HEK293 (cell line): Measurements from ENCODE around the gene ACAD11.
"Not testable (repeated sequence)": the region's sequence is repeated elsewhere in the genome, so short reads cannot be mapped to it uniquely, and the experiment has no call there.

ENCODE experiments used
- CTCF ChIA-PET: fragments of 350-600 bp; formaldehyde crosslinking; extraction: SDS; loops from one replicate; lab custom pipeline; 2021; ENCODE audit warnings: antibody characterized with exemption; lab: Yijun Ruan, JAX
- POLR2A ChIA-PET: fragments of 300-600 bp; formaldehyde crosslinking; extraction: SDS; loops from one replicate; lab custom pipeline; 2020; ENCODE audit warnings: antibody characterized with exemption, inconsistent platforms; lab: Yijun Ruan, JAX
- H3K27ac ChIP-seq: fragments of 200-500 bp; sonication (Bioruptor generic); 2 replicates; pipeline ENCODE4 v1.5.1; 2014; ENCODE audit warnings: low read depth, low read length, control low read depth, inconsistent platforms; ENCODE audit errors: extremely low read depth
- H3K36me3 ChIP-seq, 2 experiments: fragments of 200-500 bp in 1 of 2; sonication (Bioruptor generic) in 1 of 2; 1 replicate in 1 of 2; 2 replicates in 1 of 2; pipeline ENCODE4 v1.5.1; 2014 to 2017; ENCODE audit warnings: inconsistent platforms in 2 of 2, low read length in 2 of 2; ENCODE audit not compliant: control insufficient read depth in 2 of 2, insufficient read depth in 1 of 2
- H3K4me1 ChIP-seq: fragments of 200-500 bp; sonication (Bioruptor generic); 2 replicates; pipeline ENCODE4 v1.5.1; 2014; ENCODE audit warnings: mild to moderate bottlenecking, low read length, inconsistent platforms; ENCODE audit not compliant: control insufficient read depth, insufficient read depth
- H3K4me3 ChIP-seq: 2 replicates; pipeline ENCODE4 v1.5.1; 2011; ENCODE audit warnings: low read depth, mild to moderate bottlenecking, control low read depth, low read length, moderate library complexity
- H3K9me3 ChIP-seq: fragments of 200-500 bp; sonication (Bioruptor generic); 2 replicates; pipeline ENCODE4 v1.5.1; 2014; ENCODE audit warnings: low read depth, low read length, inconsistent platforms; ENCODE audit not compliant: control insufficient read depth, insufficient read depth
- HOXC10 ChIP-seq: sonication (generic); formaldehyde crosslinking; IDR thresholded peaks from 2 replicates; pipeline ENCODE4 v1.8.1; 2023; ENCODE audit warnings: mild to moderate bottlenecking, missing genetic modification reagents
- KLF10 ChIP-seq: fragments of 450-650 bp; IDR thresholded peaks from 2 replicates; pipeline ENCODE4 v1.5.1; 2018; ENCODE audit warnings: missing biosample characterization, mild to moderate bottlenecking, missing genetic modification characterization
- SETDB1 ChIP-seq: IDR thresholded peaks from one replicate; pipeline ENCODE4 v1.6.1; 2017; ENCODE audit warnings: mild to moderate bottlenecking, low read length, moderate library complexity, mixed read lengths; ENCODE audit not compliant: insufficient read length
- SP2 ChIP-seq: fragments of 450-650 bp; formaldehyde crosslinking; IDR thresholded peaks from 2 replicates; pipeline ENCODE4 v1.5.1; 2016; ENCODE audit warnings: missing biosample characterization, missing genetic modification characterization
- ZBTB20 ChIP-seq: fragments of 450-650 bp; formaldehyde crosslinking; IDR thresholded peaks from 2 replicates; pipeline ENCODE4 v1.5.1; 2016; ENCODE audit warnings: missing biosample characterization, missing genetic modification characterization
- ZFP3 ChIP-seq: fragments of 450-650 bp; formaldehyde crosslinking; IDR thresholded peaks from 2 replicates; pipeline ENCODE4 v1.5.1; 2016; ENCODE audit warnings: low read depth, missing biosample characterization, missing genetic modification characterization
- ZFP69B ChIP-seq: fragments of 450-650 bp; formaldehyde crosslinking; IDR thresholded peaks from 2 replicates; pipeline ENCODE4 v1.5.1; 2016; ENCODE audit warnings: missing biosample characterization, missing genetic modification characterization
- ZIC2 ChIP-seq: fragments of 450-650 bp; formaldehyde crosslinking; IDR thresholded peaks from 2 replicates; pipeline ENCODE4 v1.5.1; 2016; ENCODE audit warnings: missing biosample characterization, missing genetic modification characterization
- ZNF146 ChIP-seq: fragments of 450-650 bp; formaldehyde crosslinking; IDR thresholded peaks from 2 replicates; pipeline ENCODE4 v1.5.1; 2016; ENCODE audit warnings: missing biosample characterization, missing genetic modification characterization
- ZNF302 ChIP-seq: fragments of 450-650 bp; formaldehyde crosslinking; IDR thresholded peaks from 2 replicates; pipeline ENCODE4 v1.5.1; 2016; ENCODE audit warnings: missing biosample characterization, missing genetic modification characterization, low read depth
- ZNF366 ChIP-seq: fragments of 450-650 bp; formaldehyde crosslinking; conservative IDR thresholded peaks from 2 replicates; pipeline ENCODE4 v1.5.1; 2016; ENCODE audit warnings: missing biosample characterization, missing genetic modification characterization
- ZNF600 ChIP-seq: fragments of 450-650 bp; formaldehyde crosslinking; IDR thresholded peaks from 2 replicates; pipeline ENCODE4 v1.5.1; 2016; ENCODE audit warnings: missing biosample characterization, missing genetic modification characterization
- ZNF654 ChIP-seq: fragments of 450-650 bp; formaldehyde crosslinking; IDR thresholded peaks from 2 replicates; pipeline ENCODE4 v1.5.1; 2016; ENCODE audit warnings: low read depth, missing biosample characterization, missing genetic modification characterization
- ZNF701 ChIP-seq: fragments of 450-650 bp; formaldehyde crosslinking; IDR thresholded peaks from 2 replicates; pipeline ENCODE4 v1.5.1; 2016; ENCODE audit warnings: missing biosample characterization, missing genetic modification characterization
- ZNF776 ChIP-seq: fragments of 450-650 bp; formaldehyde crosslinking; IDR thresholded peaks from 2 replicates; pipeline ENCODE4 v1.5.0; 2017; ENCODE audit warnings: missing biosample characterization, missing genetic modification characterization, borderline replicate concordance
- TF ChIP-seq, protein P1 (sequence below): fragments of 450-650 bp; formaldehyde crosslinking; IDR thresholded peaks from 2 replicates; pipeline ENCODE4 v1.5.1; 2017; ENCODE audit warnings: missing biosample characterization, mild to moderate bottlenecking, missing genetic modification characterization, moderate library complexity
- TF ChIP-seq, protein P2 (sequence below): fragments of 450-650 bp; IDR thresholded peaks from 2 replicates; pipeline ENCODE4 v1.5.1; 2018; ENCODE audit warnings: missing biosample characterization, mild to moderate bottlenecking, missing genetic modification characterization
- TF ChIP-seq, protein P3 (sequence below): fragments of 450-650 bp; IDR thresholded peaks from 2 replicates; pipeline ENCODE4 v1.5.1; 2018; ENCODE audit warnings: missing biosample characterization, missing genetic modification characterization

The ACAD11 gene

DNA sequence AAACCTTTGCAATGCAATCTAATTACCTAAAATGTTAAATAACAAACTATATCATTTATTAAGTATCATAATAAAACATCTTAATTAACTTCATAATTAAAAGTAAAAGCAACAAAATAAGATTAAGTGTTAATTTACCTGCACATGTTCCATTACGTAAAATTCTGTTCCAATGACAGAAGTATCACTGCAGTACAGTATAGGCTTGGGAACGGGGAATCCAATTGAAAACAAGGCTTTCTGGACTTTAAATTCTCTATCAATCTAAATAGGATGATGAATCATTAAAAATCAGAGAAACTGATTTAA, 17.1 kb downstream of the ACAD11 start:
- ChIA-PET POLR2A (no interaction called here), CTCF (interaction anchor here (0.6 to 3.1 kb wide), 9 partner anchors 15 to 402 kb away, joined by 3 to 28 read pairs (median 3); no protein-coding TSS in a partner anchor)
- no peak for TF ChIP-seq SETDB1
- TF ChIP-seq ZNF146 = no peak
- no peak for TF ChIP-seq ZNF776 (tag by site-specific recombination)
- no peak for TF ChIP-seq ZNF302
- TF ChIP-seq, protein P1, sequence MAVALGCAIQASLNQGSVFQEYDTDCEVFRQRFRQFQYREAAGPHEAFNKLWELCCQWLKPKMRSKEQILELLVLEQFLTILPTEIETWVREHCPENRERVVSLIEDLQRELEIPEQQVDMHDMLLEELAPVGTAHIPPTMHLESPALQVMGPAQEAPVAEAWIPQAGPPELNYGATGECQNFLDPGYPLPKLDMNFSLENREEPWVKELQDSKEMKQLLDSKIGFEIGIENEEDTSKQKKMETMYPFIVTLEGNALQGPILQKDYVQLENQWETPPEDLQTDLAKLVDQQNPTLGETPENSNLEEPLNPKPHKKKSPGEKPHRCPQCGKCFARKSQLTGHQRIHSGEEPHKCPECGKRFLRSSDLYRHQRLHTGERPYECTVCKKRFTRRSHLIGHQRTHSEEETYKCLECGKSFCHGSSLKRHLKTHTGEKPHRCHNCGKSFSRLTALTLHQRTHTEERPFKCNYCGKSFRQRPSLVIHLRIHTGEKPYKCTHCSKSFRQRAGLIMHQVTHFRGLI (tag by site-specific recombination) = no peak
- TF ChIP-seq ZNF654 (tag by site-specific recombination) = no peak
- no peak for TF ChIP-seq SP2 (tag by site-specific recombination)
- no peak for TF ChIP-seq ZBTB20 (tag by site-specific recombination)
- TF ChIP-seq ZFP3 (tag by site-specific recombination) = no peak
- no peak for TF ChIP-seq KLF10 (tag by site-specific recombination)
- no peak for TF ChIP-seq ZFP69B (tag by site-specific recombination)
- no peak for TF ChIP-seq HOXC10 (CRISPR knock-in tag)
- TF ChIP-seq ZNF366 (tag by site-specific recombination) = no peak
- no peak for TF ChIP-seq ZNF600 (tag by site-specific recombination)
- TF ChIP-seq ZNF701 = no peak
- H3K4me3 ChIP-seq = no peak overlapping the region
- no peaks in the 10 kb centered on the region for H3K9me3 ChIP-seq
- H3K36me3 ChIP-seq = peaks cover 0 to 25% of the 10 kb centered on the region in 2 experiments
- H3K4me1 ChIP-seq = no peaks in the 10 kb centered on the region
- H3K27ac ChIP-seq = no peak overlapping the region

GRCh38 chr3:132641837-132642538, 17.6 kb downstream of the ACAD11 start:
- Histone ChIP-seq H3K9me3 (no peaks in the 10 kb centered on the region), H3K4me1 (no peaks in the 10 kb centered on the region), H3K4me3 (no peak overlapping the region), H3K27ac (no peak overlapping the region), H3K36me3 (peaks cover 0 to 25% of the 10 kb centered on the region in 2 experiments)
- ChIA-PET POLR2A (no interaction called here), CTCF (interaction anchor here (0.5 to 3.1 kb wide), 13 partner anchors 10 to 364 kb away, joined by 3 to 28 read pairs (median 3); no protein-coding TSS in a partner anchor)
- peak; percentile 51 for TF ChIP-seq ZNF654 (tag by site-specific recombination)
- no peak for TF ChIP-seq ZIC2
- TF ChIP-seq ZNF776 (tag by site-specific recombination) = no peak
- TF ChIP-seq, protein P2, sequence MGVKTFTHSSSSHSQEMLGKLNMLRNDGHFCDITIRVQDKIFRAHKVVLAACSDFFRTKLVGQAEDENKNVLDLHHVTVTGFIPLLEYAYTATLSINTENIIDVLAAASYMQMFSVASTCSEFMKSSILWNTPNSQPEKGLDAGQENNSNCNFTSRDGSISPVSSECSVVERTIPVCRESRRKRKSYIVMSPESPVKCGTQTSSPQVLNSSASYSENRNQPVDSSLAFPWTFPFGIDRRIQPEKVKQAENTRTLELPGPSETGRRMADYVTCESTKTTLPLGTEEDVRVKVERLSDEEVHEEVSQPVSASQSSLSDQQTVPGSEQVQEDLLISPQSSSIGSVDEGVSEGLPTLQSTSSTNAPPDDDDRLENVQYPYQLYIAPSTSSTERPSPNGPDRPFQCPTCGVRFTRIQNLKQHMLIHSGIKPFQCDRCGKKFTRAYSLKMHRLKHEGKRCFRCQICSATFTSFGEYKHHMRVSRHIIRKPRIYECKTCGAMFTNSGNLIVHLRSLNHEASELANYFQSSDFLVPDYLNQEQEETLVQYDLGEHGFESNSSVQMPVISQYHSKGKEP (tag by site-specific recombination) = no peak

DNA sequence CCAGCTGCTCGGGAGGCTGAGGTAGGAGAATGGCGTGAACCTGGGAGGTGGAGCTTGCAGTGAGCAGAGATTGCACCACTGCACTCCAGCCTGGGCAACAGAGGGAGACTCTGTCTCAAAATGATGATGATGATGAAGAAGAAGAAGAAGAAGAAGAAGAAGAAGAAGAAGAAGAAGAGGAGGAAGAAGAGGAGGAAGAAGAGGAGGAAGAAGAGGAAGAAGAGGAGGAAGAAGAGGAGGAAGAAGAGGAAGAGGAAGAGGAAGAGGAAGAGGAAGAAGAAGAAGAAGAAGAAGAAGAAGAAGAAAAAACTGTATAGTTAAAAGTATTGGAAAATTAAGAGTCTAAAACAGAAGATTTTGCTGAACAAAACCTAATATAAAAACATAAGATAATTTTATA, 18.2 kb downstream of the ACAD11 start:
- H3K4me3 ChIP-seq, H3K27ac ChIP-seq, H3K4me1 ChIP-seq, POLR2A ChIA-PET: not testable (repeated sequence)
- peaks cover 0 to 29% of the 10 kb centered on the region in 2 experiments for H3K36me3 ChIP-seq
- TF ChIP-seq, protein P3, sequence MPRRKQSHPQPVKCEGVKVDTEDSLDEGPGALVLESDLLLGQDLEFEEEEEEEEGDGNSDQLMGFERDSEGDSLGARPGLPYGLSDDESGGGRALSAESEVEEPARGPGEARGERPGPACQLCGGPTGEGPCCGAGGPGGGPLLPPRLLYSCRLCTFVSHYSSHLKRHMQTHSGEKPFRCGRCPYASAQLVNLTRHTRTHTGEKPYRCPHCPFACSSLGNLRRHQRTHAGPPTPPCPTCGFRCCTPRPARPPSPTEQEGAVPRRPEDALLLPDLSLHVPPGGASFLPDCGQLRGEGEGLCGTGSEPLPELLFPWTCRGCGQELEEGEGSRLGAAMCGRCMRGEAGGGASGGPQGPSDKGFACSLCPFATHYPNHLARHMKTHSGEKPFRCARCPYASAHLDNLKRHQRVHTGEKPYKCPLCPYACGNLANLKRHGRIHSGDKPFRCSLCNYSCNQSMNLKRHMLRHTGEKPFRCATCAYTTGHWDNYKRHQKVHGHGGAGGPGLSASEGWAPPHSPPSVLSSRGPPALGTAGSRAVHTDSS (tag by site-specific recombination) = peak; percentile 97
- TF ChIP-seq, all 188 proteins: peak for 1; not testable (repeated sequence) for 187
- CTCF ChIA-PET = interaction anchor here (0.6 to 3.1 kb wide), 11 partner anchors 10 to 554 kb away, joined by 3 to 28 read pairs (median 3); no protein-coding TSS in a partner anchor
- not testable (repeated sequence) for H3K9me3 ChIP-seq
